Measurements from ENCODE around the gene NDUFAB1. TPM values are rescaled to one million over a fixed set of nuclear protein-coding genes. Genes with fewer than 3 reads are reported as not detected.

Gene NDUFAB1
- total and polyA plus RNA-seq, 4 donors = 46.1 to 180 (median 91.2) TPM

DNA sequence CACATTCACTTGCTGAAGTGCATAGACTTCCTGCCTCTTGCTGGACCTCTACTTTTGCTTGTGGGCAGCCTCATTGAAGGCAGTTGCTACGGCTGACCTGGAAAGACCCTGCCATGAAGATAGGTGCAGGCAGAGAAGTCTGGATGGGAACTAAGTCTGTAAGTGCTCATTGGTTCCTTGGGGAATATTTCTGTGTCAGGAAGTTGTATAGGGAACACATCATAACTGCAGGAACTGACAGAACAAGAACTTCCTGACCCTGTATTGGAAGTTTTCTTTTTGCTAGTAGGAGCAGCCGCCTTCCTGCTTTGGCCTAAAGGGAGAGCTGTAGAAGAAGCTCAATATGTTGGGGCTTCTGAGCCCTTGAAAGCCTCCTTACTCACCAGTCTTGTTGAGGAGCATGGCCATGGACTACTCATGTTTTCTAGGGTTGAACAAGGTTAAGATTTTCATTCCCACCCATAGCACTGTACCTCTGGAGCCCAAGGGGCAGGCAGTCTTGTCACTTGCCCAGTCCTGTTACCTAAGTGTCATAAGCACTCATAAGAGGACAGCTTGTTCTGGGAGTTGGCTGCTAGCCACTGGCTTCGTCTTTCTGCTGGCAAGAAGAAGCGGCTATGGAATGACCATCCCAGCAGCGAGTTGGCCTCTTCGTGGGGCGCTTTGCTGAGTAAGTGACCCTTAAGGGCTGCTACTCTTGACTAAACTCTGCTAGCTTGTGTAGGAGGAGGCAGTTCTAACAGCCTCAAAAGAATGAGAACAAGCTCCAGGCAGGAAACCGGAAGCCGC, 31.3 kb downstream of the NDUFAB1 start:
- no peaks in the 10 kb centered on the region for H3K9me3 ChIP-seq (ENCODE audit: control insufficient read depth, low read length)
- H3K4me1 ChIP-seq (ENCODE audit: control insufficient read depth in 1 of 2, insufficient read depth in 2 of 2, low read length in 2 of 2) = no peaks in the 10 kb centered on the region
- H3K27ac ChIP-seq (ENCODE audit: low read depth in 1 of 2, low read length in 2 of 2) = no peak overlapping the region
- ATAC-seq (ENCODE audit: low FRiP score) (no peak), DNase-seq (no peak)
- 80 to 85% methylated on average over 9 of the region's 9 CpGs for WGBS, 2 donors
- H3K27me3 ChIP-seq (ENCODE audit: control insufficient read depth in 1 of 2, insufficient read depth in 2 of 2, low read length in 1 of 2) = no peaks in the 10 kb centered on the region
- intact Hi-C loops (cut with DNase I) = no loop called here
- no peak overlapping the region for H3K4me3 ChIP-seq (ENCODE audit: low read length in 2 of 2)
- H3K36me3 ChIP-seq (ENCODE audit: control insufficient read depth in 1 of 2, insufficient read depth in 2 of 2, low read length in 1 of 2) = peaks cover 12 to 15% of the 10 kb centered on the region in 2 donors

DNA sequence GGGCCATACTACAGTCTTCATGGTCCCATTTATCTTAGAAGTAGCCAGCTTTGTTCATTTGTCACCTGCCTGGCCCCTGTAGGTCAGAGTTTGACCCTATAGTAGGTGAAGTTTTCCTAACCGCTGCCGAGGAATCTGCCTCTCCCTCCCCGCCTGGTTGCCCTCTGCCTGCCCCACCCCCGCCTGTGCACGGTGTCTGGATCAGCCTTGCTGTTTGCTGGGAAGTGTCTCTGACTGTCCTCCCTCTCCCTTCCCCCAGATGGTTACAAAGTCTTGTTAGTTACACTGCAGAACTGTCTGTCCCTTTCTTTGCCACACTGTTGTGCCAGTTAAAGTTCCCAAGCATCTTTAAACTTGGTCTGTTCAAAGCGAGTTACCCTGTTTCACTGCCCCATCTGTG, 32.9 kb downstream of the NDUFAB1 start:
- no peaks in the 10 kb centered on the region for H3K27me3 ChIP-seq (ENCODE audit: control insufficient read depth in 1 of 2, insufficient read depth in 2 of 2, low read length in 1 of 2)
- H3K36me3 ChIP-seq (ENCODE audit: control insufficient read depth in 1 of 2, insufficient read depth in 2 of 2, low read length in 1 of 2) = peaks cover 15 to 16% of the 10 kb centered on the region in 2 donors
- WGBS, 2 donors = 85 to 90% methylated on average over 6 of the region's 6 CpGs
- H3K4me1 ChIP-seq (ENCODE audit: control insufficient read depth in 1 of 2, insufficient read depth in 2 of 2, low read length in 2 of 2) = peaks cover 0 to 2% of the 10 kb centered on the region in 2 donors
- H3K27ac ChIP-seq (ENCODE audit: low read depth in 1 of 2, low read length in 2 of 2) = no peak overlapping the region
- DNase-seq (no peak), ATAC-seq (ENCODE audit: low FRiP score) (no peak)
- H3K4me3 ChIP-seq (ENCODE audit: low read length in 2 of 2) = no peak overlapping the region
- intact Hi-C loops (cut with DNase I) = no loop called here
- no peaks in the 10 kb centered on the region for H3K9me3 ChIP-seq (ENCODE audit: control insufficient read depth, low read length)

DNA sequence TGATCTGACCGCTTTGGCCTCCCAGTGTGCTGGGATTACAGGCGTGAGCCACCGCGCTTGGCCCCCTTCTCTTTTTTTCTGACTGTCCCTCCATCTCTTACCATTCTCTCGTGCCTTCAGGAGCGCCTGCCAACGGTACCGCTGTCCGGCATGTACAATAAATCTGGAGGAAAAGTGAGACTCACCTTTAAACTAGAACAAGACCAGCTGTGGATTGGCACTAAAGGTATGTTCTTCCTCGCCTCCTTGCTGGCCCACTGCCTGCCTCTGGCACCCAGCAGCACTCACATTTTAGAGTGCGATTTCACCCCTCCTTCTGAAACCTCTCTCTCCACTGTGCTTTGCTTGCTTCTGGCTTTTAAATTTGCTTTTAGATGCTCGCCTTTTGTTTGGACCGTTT, 33.6 kb downstream of the NDUFAB1 start:
- intact Hi-C loops (cut with DNase I) = no loop called here
- H3K4me3 ChIP-seq (ENCODE audit: low read length in 2 of 2) = no peak overlapping the region
- H3K27ac ChIP-seq (ENCODE audit: low read depth in 1 of 2, low read length in 2 of 2) = no peak overlapping the region
- ATAC-seq (ENCODE audit: low FRiP score) (no peak), DNase-seq (no peak)
- no peaks in the 10 kb centered on the region for H3K9me3 ChIP-seq (ENCODE audit: control insufficient read depth, low read length)
- 87 to 91% methylated on average over 13 of the region's 13 CpGs for WGBS, 2 donors
- H3K36me3 ChIP-seq (ENCODE audit: control insufficient read depth in 1 of 2, insufficient read depth in 2 of 2, low read length in 1 of 2) = peaks cover 13 to 15% of the 10 kb centered on the region in 2 donors
- H3K4me1 ChIP-seq (ENCODE audit: control insufficient read depth in 1 of 2, insufficient read depth in 2 of 2, low read length in 2 of 2) = peaks cover 0 to 2% of the 10 kb centered on the region in 2 donors
- H3K27me3 ChIP-seq (ENCODE audit: control insufficient read depth in 1 of 2, insufficient read depth in 2 of 2, low read length in 1 of 2) = no peaks in the 10 kb centered on the region

DNA sequence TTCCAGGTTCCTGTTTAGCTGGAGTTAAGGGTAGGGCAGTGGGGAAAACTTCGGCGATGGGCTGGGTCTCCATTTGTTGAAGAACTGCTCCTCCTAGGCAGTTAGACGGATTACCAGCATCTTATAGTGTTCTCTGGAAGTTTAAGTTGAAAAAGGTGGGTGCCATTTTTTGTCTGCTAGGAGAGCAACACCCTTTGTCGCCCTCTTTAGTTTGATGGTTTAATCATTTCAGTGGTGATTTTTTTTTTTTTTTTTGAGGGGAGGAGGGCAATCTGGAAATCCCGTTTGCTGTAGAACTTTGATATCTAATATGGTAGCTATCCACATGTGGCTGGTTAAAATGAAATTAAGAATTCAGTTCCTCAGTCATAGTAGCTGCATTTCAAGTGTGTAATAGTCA, 34.5 kb downstream of the NDUFAB1 start:
- DNase-seq (no peak), ATAC-seq (ENCODE audit: low FRiP score) (no peak)
- Histone ChIP-seq H3K27ac (ENCODE audit: low read depth in 1 of 2, low read length in 2 of 2) (no peak overlapping the region), H3K9me3 (ENCODE audit: control insufficient read depth, low read length) (no peaks in the 10 kb centered on the region), H3K4me3 (ENCODE audit: low read length in 2 of 2) (no peak overlapping the region), H3K27me3 (ENCODE audit: control insufficient read depth in 1 of 2, insufficient read depth in 2 of 2, low read length in 1 of 2) (no peaks in the 10 kb centered on the region), H3K36me3 (ENCODE audit: control insufficient read depth in 1 of 2, insufficient read depth in 2 of 2, low read length in 1 of 2) (peaks cover 13% of the 10 kb centered on the region in 2 donors), H3K4me1 (ENCODE audit: control insufficient read depth in 1 of 2, insufficient read depth in 2 of 2, low read length in 2 of 2) (peaks cover 0 to 2% of the 10 kb centered on the region in 2 donors)
- 70 to 73% methylated on average over 5 of the region's 5 CpGs for WGBS, 2 donors
- intact Hi-C loops (cut with DNase I) = no loop called here

DNA sequence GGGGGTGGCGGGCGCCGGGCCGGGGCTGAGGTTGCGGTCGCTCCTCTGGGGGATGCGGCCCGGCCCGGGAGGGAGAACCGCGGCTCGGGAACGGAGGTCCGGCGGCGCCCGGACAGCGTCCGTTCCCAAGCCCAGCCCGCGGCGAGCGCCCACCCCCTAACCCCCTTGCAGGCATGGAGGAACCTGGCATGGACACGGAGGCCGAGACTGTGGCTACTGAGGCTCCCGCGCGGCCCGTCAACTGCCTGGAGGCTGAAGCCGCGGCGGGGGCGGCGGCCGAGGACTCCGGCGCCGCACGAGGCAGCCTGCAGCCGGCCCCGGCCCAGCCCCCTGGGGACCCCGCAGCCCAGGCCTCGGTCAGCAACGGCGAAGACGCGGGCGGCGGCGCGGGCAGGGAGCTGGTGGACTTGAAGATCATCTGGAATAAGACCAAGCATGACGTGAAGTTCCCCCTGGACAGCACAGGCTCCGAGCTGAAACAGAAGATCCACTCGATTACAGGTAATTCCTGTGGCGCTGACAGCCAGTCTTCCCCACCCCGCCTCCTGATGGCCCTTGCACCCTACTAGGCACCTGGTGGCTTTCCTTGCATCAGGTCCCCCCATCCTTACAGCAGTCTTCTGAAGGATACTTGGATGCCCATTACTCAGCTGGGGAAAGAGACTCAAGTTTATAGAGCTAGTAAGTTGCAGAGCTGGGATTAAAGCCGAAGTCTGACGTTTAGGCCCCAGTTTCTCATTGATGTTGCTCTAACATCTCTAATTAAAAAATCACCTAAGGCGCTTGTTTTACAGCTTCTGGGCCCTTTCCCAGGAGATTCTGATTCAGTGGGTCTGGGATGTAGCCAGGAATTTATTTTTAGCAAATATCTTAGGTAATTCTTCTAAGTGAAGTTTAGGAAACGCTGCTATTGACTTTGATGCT, 38.1 kb downstream of the NDUFAB1 start:
- Histone ChIP-seq H3K36me3 (ENCODE audit: control insufficient read depth in 1 of 2, insufficient read depth in 2 of 2, low read length in 1 of 2) (peaks cover 0 to 6% of the 10 kb centered on the region in 2 donors), H3K4me3 (ENCODE audit: low read length in 2 of 2) (peak overlapping the region; percentile 73 to 83), H3K4me1 (ENCODE audit: control insufficient read depth in 1 of 2, insufficient read depth in 2 of 2, low read length in 2 of 2) (peaks cover 0 to 2% of the 10 kb centered on the region in 2 donors), H3K27ac (ENCODE audit: low read depth in 1 of 2, low read length in 2 of 2) (peak overlapping the region; percentile 14 to 68), H3K9me3 (ENCODE audit: control insufficient read depth, low read length) (no peaks in the 10 kb centered on the region), H3K27me3 (ENCODE audit: control insufficient read depth in 1 of 2, insufficient read depth in 2 of 2, low read length in 1 of 2) (no peaks in the 10 kb centered on the region)
- intact Hi-C loops (cut with DNase I) = loop anchor here in 1 of 2 donors (5.0 kb wide), 3 partner anchors 39 to 106 kb away; partner anchors contain the start of genes COG7 and NDUFAB1
- 0 to 1% methylated on average over 51 to 60 of the region's 60 CpGs for WGBS, 2 donors
- no peak for ATAC-seq (ENCODE audit: low FRiP score)
- DNase-seq = peak in 1 of 2 donors; percentile 62

DNA sequence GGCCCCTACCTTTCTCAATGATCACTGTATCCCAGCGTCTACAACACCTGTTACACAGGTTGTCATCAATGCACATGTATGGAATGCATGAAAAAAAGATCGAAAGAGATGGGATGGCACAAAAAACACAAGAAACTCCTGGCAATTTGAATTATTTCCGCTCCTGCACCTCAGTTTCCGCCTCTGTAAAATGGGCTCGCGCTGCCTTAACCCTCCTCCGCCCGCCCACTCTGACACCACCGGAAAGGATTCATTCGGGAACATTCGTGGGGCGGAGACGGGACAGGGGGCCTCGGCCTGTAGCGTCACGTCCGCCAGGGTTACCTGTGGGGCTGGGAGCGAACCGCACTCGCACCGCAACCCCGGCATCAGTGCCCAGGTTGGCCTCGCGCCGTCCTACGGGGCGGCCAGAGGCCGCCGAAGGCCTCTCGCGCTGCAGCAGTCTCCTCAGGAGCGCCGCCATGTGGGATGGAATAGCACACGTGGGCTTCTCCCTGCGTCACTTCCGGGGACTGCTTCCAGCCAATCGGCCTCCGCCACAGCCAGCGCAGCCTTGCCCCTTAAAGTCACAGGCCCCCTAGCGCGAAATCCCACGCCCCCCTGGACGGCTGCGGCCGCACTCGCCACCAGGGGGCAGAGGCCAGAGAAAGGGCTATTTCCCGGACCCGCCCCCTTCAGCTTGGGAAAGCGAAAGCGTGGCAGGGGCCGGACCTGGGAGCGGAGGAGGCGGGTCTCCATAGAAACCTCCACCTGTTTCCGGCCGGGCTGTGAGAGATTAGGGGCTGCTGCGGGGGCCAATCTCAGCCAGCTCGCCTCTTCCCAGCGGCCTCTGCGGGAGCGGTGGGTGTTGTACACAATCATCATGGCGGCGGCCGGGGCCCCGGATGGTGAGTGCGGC, 39.0 kb downstream of the NDUFAB1 start, which contains the start of the genes EARS2 and UBFD1:
Gene EARS2 (minus strand): TSS at position 470 of the 898 bp plus-strand sequence. CDS start 7 bp downstream, at position 463.
Gene UBFD1 (plus strand): TSS at position 847 of the 898 bp plus-strand sequence. CDS start 16 bp downstream, at position 863.
- no peaks in the 10 kb centered on the region for H3K9me3 ChIP-seq (ENCODE audit: control insufficient read depth, low read length)
- intact Hi-C loops (cut with DNase I) = loop anchor here in 1 of 2 donors (5.0 kb wide), 3 partner anchors 40 to 105 kb away; partner anchors contain the start of genes COG7 and NDUFAB1
- 2% methylated on average over 63 to 65 of the region's 65 CpGs for WGBS, 2 donors
- DNase-seq = peak; percentile 99
- peaks cover 0 to 2% of the 10 kb centered on the region in 2 donors for H3K4me1 ChIP-seq (ENCODE audit: control insufficient read depth in 1 of 2, insufficient read depth in 2 of 2, low read length in 2 of 2)
- ATAC-seq (ENCODE audit: low FRiP score) = peak; percentile 98
- peak within 1 kb of the TSS; percentile 14 to 68 for H3K27ac ChIP-seq (ENCODE audit: low read depth in 1 of 2, low read length in 2 of 2)
- peak within 1 kb of the TSS; percentile 73 to 83 for H3K4me3 ChIP-seq (ENCODE audit: low read length in 2 of 2)
- no peaks in the 10 kb centered on the region for H3K27me3 ChIP-seq (ENCODE audit: control insufficient read depth in 1 of 2, insufficient read depth in 2 of 2, low read length in 1 of 2)
- H3K36me3 ChIP-seq (ENCODE audit: control insufficient read depth in 1 of 2, insufficient read depth in 2 of 2, low read length in 1 of 2) = peaks cover 0 to 5% of the 10 kb centered on the region in 2 donors

DNA sequence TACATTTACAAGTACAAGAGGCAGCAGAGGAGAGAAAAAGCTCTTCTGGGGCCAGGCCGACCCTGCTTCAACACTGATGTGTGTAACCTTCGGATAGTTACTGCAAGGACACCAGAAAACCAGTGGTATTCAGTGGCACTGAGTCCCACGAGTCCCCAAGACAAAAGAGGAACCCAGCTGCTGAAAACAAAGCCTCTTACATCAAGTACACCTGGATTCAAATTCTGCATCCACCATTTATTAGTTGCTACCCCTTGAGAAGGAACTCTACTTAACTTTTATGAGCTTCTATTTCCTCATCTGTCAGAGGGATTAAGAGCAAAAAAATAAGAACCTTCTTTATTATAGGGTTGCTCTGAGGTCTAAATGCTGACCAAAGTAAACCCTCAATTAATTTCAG, 41.6 kb downstream of the NDUFAB1 start:
- ATAC-seq (ENCODE audit: low FRiP score) = no peak
- no peak for DNase-seq
- intact Hi-C loops (cut with DNase I) = no loop called here
- no peak overlapping the region for H3K27ac ChIP-seq (ENCODE audit: low read depth in 1 of 2, low read length in 2 of 2)
- no peak overlapping the region for H3K4me3 ChIP-seq (ENCODE audit: low read length in 2 of 2)
- no peaks in the 10 kb centered on the region for H3K27me3 ChIP-seq (ENCODE audit: control insufficient read depth in 1 of 2, insufficient read depth in 2 of 2, low read length in 1 of 2)
- H3K4me1 ChIP-seq (ENCODE audit: control insufficient read depth in 1 of 2, insufficient read depth in 2 of 2, low read length in 2 of 2) = peaks cover 0 to 2% of the 10 kb centered on the region in 2 donors
- WGBS, 2 donors = 83 to 84% methylated on average over 3 of the region's 3 CpGs
- peaks cover under 1 to 4% of the 10 kb centered on the region in 2 donors for H3K36me3 ChIP-seq (ENCODE audit: control insufficient read depth in 1 of 2, insufficient read depth in 2 of 2, low read length in 1 of 2)
- H3K9me3 ChIP-seq (ENCODE audit: control insufficient read depth, low read length) = no peaks in the 10 kb centered on the region

DNA sequence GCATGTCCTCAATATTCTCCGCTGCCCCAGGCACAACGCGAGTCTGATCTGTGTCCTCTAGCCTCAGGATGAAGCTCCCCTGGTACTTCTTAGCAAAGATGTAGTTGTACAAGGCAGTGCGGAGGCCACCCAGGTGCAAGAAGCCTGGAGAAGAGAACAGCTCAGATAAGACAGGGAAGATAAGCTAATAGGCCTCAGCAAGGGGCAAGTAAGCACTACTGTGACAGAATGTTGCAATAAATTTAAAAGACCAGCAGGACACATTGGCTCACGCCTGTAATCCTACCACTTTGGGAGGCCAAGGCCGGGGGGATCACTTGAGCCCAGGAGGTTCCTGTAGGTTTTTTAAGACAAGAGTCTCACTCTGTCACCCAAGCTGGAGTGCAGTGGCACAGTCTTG, 44.0 kb downstream of the NDUFAB1 start:
- intact Hi-C loops (cut with DNase I) = no loop called here
- no peaks in the 10 kb centered on the region for H3K4me1 ChIP-seq (ENCODE audit: control insufficient read depth in 1 of 2, insufficient read depth in 2 of 2, low read length in 2 of 2)
- DNase-seq (no peak), ATAC-seq (ENCODE audit: low FRiP score) (no peak)
- WGBS, 2 donors = 79 to 87% methylated on average over 6 of the region's 6 CpGs
- no peak overlapping the region for H3K4me3 ChIP-seq (ENCODE audit: low read length in 2 of 2)
- H3K9me3 ChIP-seq (ENCODE audit: control insufficient read depth, low read length) = no peaks in the 10 kb centered on the region
- no peaks in the 10 kb centered on the region for H3K27me3 ChIP-seq (ENCODE audit: control insufficient read depth in 1 of 2, insufficient read depth in 2 of 2, low read length in 1 of 2)
- peaks cover 2 to 8% of the 10 kb centered on the region in 2 donors for H3K36me3 ChIP-seq (ENCODE audit: control insufficient read depth in 1 of 2, insufficient read depth in 2 of 2, low read length in 1 of 2)
- H3K27ac ChIP-seq (ENCODE audit: low read depth in 1 of 2, low read length in 2 of 2) = no peak overlapping the region

Data from aorta (tissue), 5 donors.